Epithelial cell of prostate (primary cell): ENCODE measurements around the gene TLK1.
"Not testable (repeated sequence)": the region's sequence is repeated elsewhere in the genome, so short reads cannot be mapped to it uniquely, and the experiment has no call there.

ENCODE experiments used
- DNase-seq: peaks from one replicate; pipeline ENCODE4 v3.0.0-alpha.2; 2011; ENCODE audit warnings: low read depth, low spot score
- H3K27ac ChIP-seq: fragments of 450-650 bp; 2 replicates; pipeline ENCODE4 v1.5.1; 2017; ENCODE audit warnings: mild to moderate bottlenecking

TLK1 gene

GRCh38 chr2:171146633-171147032 lies 14.1 kb downstream of the TLK1 start:
- peak overlapping the region; percentile 47 for H3K27ac ChIP-seq
- no peak for DNase-seq

GRCh38 chr2:171146071-171146470 lies 14.6 kb downstream of the TLK1 start:
- DNase-seq = no peak
- peak overlapping the region; percentile 47 for H3K27ac ChIP-seq

GRCh38 chr2:171143670-171144062 lies 17.0 kb downstream of the TLK1 start:
- no peak for DNase-seq
- no peak overlapping the region for H3K27ac ChIP-seq

- no peak overlapping the region for H3K27ac ChIP-seq
- no peak for DNase-seq
Measured at GRCh38 chr2:171142398-171142797, 18.3 kb downstream of the TLK1 start.

GRCh38 chr2:171141320-171141719 lies 19.4 kb downstream of the TLK1 start:
- DNase-seq = no peak
- H3K27ac ChIP-seq = no peak overlapping the region

- no peak for DNase-seq
Measured at GRCh38 chr2:171139860-171140259, 20.8 kb downstream of the TLK1 start.

GRCh38 chr2:171136024-171136423 lies 24.7 kb downstream of the TLK1 start:
- no peak overlapping the region for H3K27ac ChIP-seq
- DNase-seq = no peak

More at GRCh38 chr2:171139860-171140259, 20.8 kb downstream of the TLK1 start:
- H3K27ac ChIP-seq = no peak overlapping the region

GRCh38 chr2:171134624-171135230 lies 26.0 kb downstream of the TLK1 start:
- no peak overlapping the region for H3K27ac ChIP-seq
- DNase-seq = no peak

GRCh38 chr2:171132086-171132485 lies 28.6 kb downstream of the TLK1 start:
- no peak overlapping the region for H3K27ac ChIP-seq
- DNase-seq = no peak

GRCh38 chr2:171128461-171128860 lies 32.2 kb downstream of the TLK1 start:
- DNase-seq = no peak
- H3K27ac ChIP-seq = no peak overlapping the region

GRCh38 chr2:171124541-171124940 lies 36.2 kb downstream of the TLK1 start:
- H3K27ac ChIP-seq = no peak overlapping the region
- DNase-seq = no peak

GRCh38 chr2:171109571-171109970 lies 51.1 kb downstream of the TLK1 start:
- no peak for DNase-seq
- no peak overlapping the region for H3K27ac ChIP-seq

- DNase-seq = no peak
- no peak overlapping the region for H3K27ac ChIP-seq
Measured at GRCh38 chr2:171109020-171109419, 51.7 kb downstream of the TLK1 start.

- no peak overlapping the region for H3K27ac ChIP-seq
- DNase-seq = no peak
Measured at GRCh38 chr2:171107803-171108202, 52.9 kb downstream of the TLK1 start.

GRCh38 chr2:171104379-171104778 lies 56.3 kb downstream of the TLK1 start:
- DNase-seq = no peak
- H3K27ac ChIP-seq = no peak overlapping the region

- DNase-seq = no peak
- H3K27ac ChIP-seq = no peak overlapping the region
Measured at GRCh38 chr2:171102802-171103201, 57.9 kb downstream of the TLK1 start.

GRCh38 chr2:171100370-171100769 lies 60.3 kb downstream of the TLK1 start:
- DNase-seq = no peak
- H3K27ac ChIP-seq = no peak overlapping the region

GRCh38 chr2:171098607-171099006 lies 62.1 kb downstream of the TLK1 start:
- DNase-seq = no peak
- H3K27ac ChIP-seq = no peak overlapping the region

GRCh38 chr2:171095014-171095582 lies 65.6 kb downstream of the TLK1 start:
- DNase-seq = no peak
- no peak overlapping the region for H3K27ac ChIP-seq

GRCh38 chr2:171091517-171091916 lies 69.2 kb downstream of the TLK1 start:
- H3K27ac ChIP-seq, DNase-seq: not testable (repeated sequence)

- no peak overlapping the region for H3K27ac ChIP-seq
- DNase-seq = no peak
Measured at GRCh38 chr2:171089489-171089888, 71.2 kb downstream of the TLK1 start.
